SKM-1 treated with dmso at 0.1 percent for 144 hours (cell line): ENCODE measurements around the gene OPRL1.
A peak's percentile ranks its signal among the peaks of the same experiment; 100 is the strongest.

ENCODE experiments used
- DNase-seq: peaks from one replicate; lab custom pipeline; 2025; ENCODE audit not compliant: unreplicated experiment; lab: John Stamatoyannopoulos, UW

OPRL1 gene

GRCh38 chr20:64070244-64070993, 9.5 kb upstream of the OPRL1 start:
- DNase-seq: no peak

GRCh38 chr20:64071341-64072332, 8.2 kb upstream of the OPRL1 start:
- no peak for DNase-seq

GRCh38 chr20:64072498-64073063, 7.3 kb upstream of the OPRL1 start:
- DNase-seq: no peak

- DNase-seq: no peak
Measured at GRCh38 chr20:64073476-64074183, 6.3 kb upstream of the OPRL1 start.

- no peak for DNase-seq
Measured at GRCh38 chr20:64074184-64074789, 5.6 kb upstream of the OPRL1 start.

GRCh38 chr20:64074963-64075362, 4.9 kb upstream of the OPRL1 start:
- DNase-seq: no peak

GRCh38 chr20:64075556-64075955, 4.3 kb upstream of the OPRL1 start:
- no peak for DNase-seq

GRCh38 chr20:64076061-64076997, 3.6 kb upstream of the OPRL1 start:
- DNase-seq: no peak

GRCh38 chr20:64077094-64077493, 2.8 kb upstream of the OPRL1 start:
- DNase-seq: peak; percentile 74

- no peak for DNase-seq
Measured at GRCh38 chr20:64077541-64077875, 2.4 kb upstream of the OPRL1 start.

GRCh38 chr20:64077876-64078551, 1.9 kb upstream of the OPRL1 start:
- peak; percentile 79 for DNase-seq

GRCh38 chr20:64078934-64079272, 979 bp upstream of the OPRL1 start:
- no peak for DNase-seq

- peak; percentile 92 for DNase-seq
Measured at GRCh38 chr20:64079273-64080012, 439 bp upstream of the OPRL1 start, which contains the start of gene RGS19. Gene RGS19 (minus strand): TSS chr20:64079518. CDS start chr20:64076886, 2,632 bp downstream.

GRCh38 chr20:64080813-64081623, 1.1 kb downstream of the OPRL1 start:
- no peak for DNase-seq

GRCh38 chr20:64081624-64081964, 1.7 kb downstream of the OPRL1 start:
- DNase-seq: no peak

GRCh38 chr20:64082126-64082731, 2.3 kb downstream of the OPRL1 start:
- no peak for DNase-seq

GRCh38 chr20:64082820-64083377, 3.0 kb downstream of the OPRL1 start:
- no peak for DNase-seq
